ENCODE data around the gene HASPIN. TPM values are rescaled to one million over a fixed set of nuclear protein-coding genes. Genes with fewer than 3 reads are reported as not detected.

Gene HASPIN
- total RNA-seq, 4 donors from 2014 or later, result 1.2 TPM; not detected in 3

DNA sequence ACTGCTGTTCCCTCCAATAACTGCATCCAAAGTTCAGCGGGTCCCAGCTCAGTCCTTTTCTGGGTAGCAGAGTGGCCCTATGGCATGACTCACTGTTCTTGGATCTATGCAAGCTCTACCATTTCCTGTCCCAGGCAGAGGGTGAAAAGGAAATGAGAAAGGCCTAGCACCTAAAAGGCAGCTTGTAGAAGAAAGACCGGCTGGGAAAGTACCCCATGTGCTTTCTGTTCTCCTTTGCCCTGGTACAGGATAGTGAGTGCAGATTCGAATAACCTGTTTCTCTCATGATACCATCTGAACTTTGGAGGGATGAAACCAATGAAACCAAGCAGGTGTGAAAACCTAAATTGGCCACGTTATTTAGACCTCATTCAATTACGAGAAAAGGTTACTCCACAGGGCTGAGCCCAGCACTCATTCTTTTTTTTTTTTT, 12.7 kb upstream of the HASPIN start:
- no peak for TF ChIP-seq POLR2A (IDR thresholded peaks at IDR 0.05)
- TF ChIP-seq, protein P1, sequence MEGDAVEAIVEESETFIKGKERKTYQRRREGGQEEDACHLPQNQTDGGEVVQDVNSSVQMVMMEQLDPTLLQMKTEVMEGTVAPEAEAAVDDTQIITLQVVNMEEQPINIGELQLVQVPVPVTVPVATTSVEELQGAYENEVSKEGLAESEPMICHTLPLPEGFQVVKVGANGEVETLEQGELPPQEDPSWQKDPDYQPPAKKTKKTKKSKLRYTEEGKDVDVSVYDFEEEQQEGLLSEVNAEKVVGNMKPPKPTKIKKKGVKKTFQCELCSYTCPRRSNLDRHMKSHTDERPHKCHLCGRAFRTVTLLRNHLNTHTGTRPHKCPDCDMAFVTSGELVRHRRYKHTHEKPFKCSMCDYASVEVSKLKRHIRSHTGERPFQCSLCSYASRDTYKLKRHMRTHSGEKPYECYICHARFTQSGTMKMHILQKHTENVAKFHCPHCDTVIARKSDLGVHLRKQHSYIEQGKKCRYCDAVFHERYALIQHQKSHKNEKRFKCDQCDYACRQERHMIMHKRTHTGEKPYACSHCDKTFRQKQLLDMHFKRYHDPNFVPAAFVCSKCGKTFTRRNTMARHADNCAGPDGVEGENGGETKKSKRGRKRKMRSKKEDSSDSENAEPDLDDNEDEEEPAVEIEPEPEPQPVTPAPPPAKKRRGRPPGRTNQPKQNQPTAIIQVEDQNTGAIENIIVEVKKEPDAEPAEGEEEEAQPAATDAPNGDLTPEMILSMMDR (IDR thresholded peaks at IDR 0.05), result no peak
- peak in 2 of 3 donors; percentile 73 to 84 for DNase-seq
- H3K27me3 ChIP-seq, result no peaks in the 10 kb centered on the region
- H3K4me1 ChIP-seq, result peaks cover 0 to 6% (median 3%) of the 10 kb centered on the region in 4 donors
- peaks cover 0 to 26% (median 0%) of the 10 kb centered on the region in 3 donors for H3K36me3 ChIP-seq
- peak overlapping the region in 3 of 4 donors; percentile 25 to 76 (median 46) for H3K27ac ChIP-seq
- H3K9me3 ChIP-seq, result no peaks in the 10 kb centered on the region
- peak overlapping the region in 1 of 4 donors; percentile 18 for H3K4me3 ChIP-seq

GRCh38 chr17:3712811-3713463, 10.8 kb upstream of the HASPIN start:
- H3K36me3 ChIP-seq, result peaks cover 0 to 46% (median 0%) of the 10 kb centered on the region in 3 donors
- H3K4me1 ChIP-seq, result peaks cover 0 to 6% (median 3%) of the 10 kb centered on the region in 4 donors
- no peaks in the 10 kb centered on the region for H3K27me3 ChIP-seq
- DNase-seq, result no peak
- no peak overlapping the region for H3K4me3 ChIP-seq
- no peaks in the 10 kb centered on the region for H3K9me3 ChIP-seq
- no peak for TF ChIP-seq POLR2A (IDR thresholded peaks at IDR 0.05)
- TF ChIP-seq, protein P1 (IDR thresholded peaks at IDR 0.05), result no peak
- peak overlapping the region in 2 of 4 donors; percentile 19 to 76 for H3K27ac ChIP-seq

DNA sequence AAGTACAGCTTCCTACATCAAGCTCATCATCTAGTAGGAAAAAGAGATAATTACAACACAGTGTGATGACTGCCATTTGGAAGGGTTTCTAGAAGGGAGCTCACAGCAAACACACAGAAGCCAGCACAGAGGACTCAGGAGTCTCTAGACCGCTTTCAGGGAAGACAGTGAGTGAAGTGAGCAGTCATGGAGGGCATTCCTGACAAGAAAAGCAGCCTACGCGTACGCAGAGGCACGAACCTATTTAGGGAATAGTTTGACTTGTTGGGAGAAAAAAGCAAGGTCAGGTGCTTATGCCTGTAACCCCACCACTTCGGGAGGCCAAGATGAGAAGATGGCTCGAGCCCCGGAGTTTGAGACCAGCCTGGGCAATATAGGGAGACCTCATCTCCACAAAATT, 8.4 kb upstream of the HASPIN start:
- peaks cover 0 to 57% (median 0%) of the 10 kb centered on the region in 3 donors for H3K36me3 ChIP-seq
- TF ChIP-seq, protein P1 (IDR thresholded peaks at IDR 0.05), result no peak
- no peak for TF ChIP-seq POLR2A (IDR thresholded peaks at IDR 0.05)
- peaks cover 0 to 13% (median 8%) of the 10 kb centered on the region in 4 donors for H3K4me1 ChIP-seq
- no peaks in the 10 kb centered on the region for H3K27me3 ChIP-seq
- H3K9me3 ChIP-seq, result no peaks in the 10 kb centered on the region
- H3K4me3 ChIP-seq, result no peak overlapping the region
- no peak overlapping the region for H3K27ac ChIP-seq
- no peak for DNase-seq

GRCh38 chr17:3718201-3718600, 5.5 kb upstream of the HASPIN start:
- H3K27ac ChIP-seq, result no peak overlapping the region
- TF ChIP-seq POLR2A (IDR thresholded peaks at IDR 0.05), result no peak
- TF ChIP-seq, protein P1 (IDR thresholded peaks at IDR 0.05), result no peak
- H3K27me3 ChIP-seq, result no peaks in the 10 kb centered on the region
- H3K36me3 ChIP-seq, result peaks cover 0 to 57% (median 0%) of the 10 kb centered on the region in 3 donors
- H3K9me3 ChIP-seq, result no peaks in the 10 kb centered on the region
- DNase-seq, result no peak
- H3K4me1 ChIP-seq, result peaks cover 0 to 26% (median 10%) of the 10 kb centered on the region in 4 donors
- H3K4me3 ChIP-seq, result no peak overlapping the region

- DNase-seq, result no peak
- no peaks in the 10 kb centered on the region for H3K27me3 ChIP-seq
- H3K27ac ChIP-seq, result peak overlapping the region; percentile 28 to 84 (median 49)
- H3K4me3 ChIP-seq, result no peak overlapping the region
- H3K36me3 ChIP-seq, result peaks cover 0 to 47% (median 0%) of the 10 kb centered on the region in 3 donors
- no peak for TF ChIP-seq POLR2A (IDR thresholded peaks at IDR 0.05)
- H3K4me1 ChIP-seq, result peaks cover 0 to 29% (median 13%) of the 10 kb centered on the region in 4 donors
- H3K9me3 ChIP-seq, result no peaks in the 10 kb centered on the region
Observed at GRCh38 chr17:3719265-3719664, 4.4 kb upstream of the HASPIN start.

GRCh38 chr17:3722716-3723115, 987 bp upstream of the HASPIN start:
- Histone ChIP-seq H3K4me1 (peaks cover 0 to 34% (median 17%) of the 10 kb centered on the region in 4 donors), H3K27ac (peak overlapping the region; percentile 83 to 93 (median 88)), H3K27me3 (no peaks in the 10 kb centered on the region), H3K36me3 (peaks cover 0 to 13% (median 0%) of the 10 kb centered on the region in 3 donors), H3K9me3 (no peaks in the 10 kb centered on the region), H3K4me3 (peak overlapping the region; percentile 83 to 99 (median 84))
- no peak for TF ChIP-seq POLR2A (IDR thresholded peaks at IDR 0.05)
- TF ChIP-seq, protein P1 (IDR thresholded peaks at IDR 0.05), result no peak
- no peak for DNase-seq
